Eye (tissue), 1 donor: ENCODE results near the gene ZNF512.
A peak's percentile ranks its signal among the peaks of the same experiment; 100 is the strongest.

Source experiments
- DNase-seq: peaks from one replicate; pipeline ENCODE4 v3.0.0-alpha.2; 2015

ZNF512 gene

GRCh38 chr2:27640722-27641245 is 57.9 kb downstream of the ZNF512 start:
- DNase-seq, result no peak

DNA sequence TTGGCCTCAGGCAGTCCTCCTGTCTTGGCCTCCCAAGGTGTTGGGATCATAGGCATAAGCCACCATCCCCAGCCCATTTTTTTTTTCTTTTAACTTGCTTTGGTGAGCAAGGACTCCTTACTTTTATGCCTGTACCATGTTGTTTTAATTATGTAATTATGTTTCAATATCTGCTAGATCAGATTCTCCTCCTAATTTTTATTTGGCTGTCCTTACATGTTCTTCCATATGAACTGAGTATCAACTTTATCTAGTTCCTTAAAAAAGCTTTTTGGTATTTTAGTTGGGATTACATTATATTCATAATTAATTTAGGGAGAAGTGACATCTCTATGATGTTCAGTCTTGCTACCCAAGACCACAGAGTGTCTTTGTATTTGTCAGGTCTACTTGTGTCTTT is 62.4 kb downstream of the ZNF512 start:
- no peak for DNase-seq

- no peak for DNase-seq
These were observed 64.4 kb downstream of the ZNF512 start for GRCh38 chr2:27647289-27647688.

GRCh38 chr2:27647737-27648136 is 64.9 kb downstream of the ZNF512 start:
- no peak for DNase-seq

DNA sequence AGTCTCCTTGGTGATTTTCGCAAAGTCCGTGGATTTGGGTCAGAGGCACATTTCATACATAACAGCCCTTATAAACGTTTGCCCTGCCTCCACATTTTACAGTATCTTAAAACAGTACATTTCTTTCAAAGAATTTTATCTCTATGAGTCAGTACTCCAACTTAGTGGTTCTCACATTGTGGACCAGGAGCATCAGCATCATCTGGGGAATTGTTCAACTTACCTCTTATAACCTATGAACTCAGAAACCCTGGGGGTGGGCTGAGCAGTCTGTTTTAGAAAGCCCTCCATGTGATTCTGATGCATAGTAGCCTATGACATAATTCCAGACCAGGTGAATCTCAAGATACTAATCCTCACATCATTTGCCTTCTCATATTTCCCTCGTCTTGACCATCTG is 68.2 kb downstream of the ZNF512 start:
- DNase-seq, result no peak

DNA sequence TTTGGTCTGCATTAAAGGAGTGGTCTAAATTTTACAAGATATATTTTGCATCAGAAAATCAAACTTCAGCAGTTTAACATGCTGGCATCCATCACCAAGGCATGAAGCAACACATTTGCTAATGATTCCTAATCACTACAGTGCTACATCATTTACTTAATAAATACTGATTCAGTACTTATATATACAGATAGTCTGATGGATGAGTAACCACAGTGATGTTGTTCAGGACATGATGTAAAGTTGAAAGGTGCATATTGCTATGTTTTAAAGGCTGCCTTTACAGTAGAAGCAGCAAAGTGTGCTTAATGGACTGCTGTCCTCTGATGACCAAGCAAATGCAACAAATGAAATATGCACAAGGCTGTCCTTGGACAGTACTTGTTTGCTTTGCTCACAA is 69.5 kb downstream of the ZNF512 start:
- DNase-seq, result no peak

DNA sequence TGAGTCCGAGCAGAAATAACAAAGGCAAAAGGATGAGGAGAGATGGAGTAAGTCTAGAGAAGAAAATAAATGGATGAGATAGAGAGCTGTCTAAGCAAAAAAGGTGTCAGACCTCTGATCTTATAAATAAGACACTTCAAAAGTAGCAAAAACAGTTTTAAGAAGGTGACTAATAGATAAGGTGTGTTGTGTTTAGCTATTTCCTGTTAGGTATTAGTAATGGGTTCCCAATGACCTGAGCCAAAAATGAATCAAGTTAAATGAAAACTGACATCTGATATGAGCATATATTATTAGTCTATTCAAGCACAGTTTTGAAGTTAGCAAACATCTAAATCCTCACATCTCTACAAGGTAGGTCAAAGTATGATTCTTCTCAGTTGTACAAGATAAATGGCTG is 69.9 kb downstream of the ZNF512 start:
- no peak for DNase-seq

DNA sequence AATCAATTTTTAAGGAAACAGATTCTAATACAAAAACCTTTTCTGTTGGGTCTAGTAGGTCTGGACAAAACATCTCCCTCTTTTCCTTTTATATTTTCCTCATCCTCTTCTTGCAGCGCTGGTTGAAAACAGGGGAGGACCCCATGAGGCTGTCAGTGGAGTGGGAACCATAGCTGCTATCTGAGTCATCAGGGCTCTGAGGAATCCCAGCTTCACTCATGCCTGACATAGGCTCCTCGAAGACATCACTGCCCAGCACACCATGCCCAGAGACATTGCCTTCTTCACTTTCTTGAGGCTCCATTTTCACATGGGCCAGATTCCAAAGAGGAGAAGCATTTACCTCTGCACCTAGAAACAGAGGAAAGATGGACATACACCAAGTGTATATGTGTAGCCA is 70.6 kb downstream of the ZNF512 start:
- DNase-seq, result no peak

- no peak for DNase-seq
These were observed 72.5 kb downstream of the ZNF512 start for GRCh38 chr2:27655155-27655951.

DNA sequence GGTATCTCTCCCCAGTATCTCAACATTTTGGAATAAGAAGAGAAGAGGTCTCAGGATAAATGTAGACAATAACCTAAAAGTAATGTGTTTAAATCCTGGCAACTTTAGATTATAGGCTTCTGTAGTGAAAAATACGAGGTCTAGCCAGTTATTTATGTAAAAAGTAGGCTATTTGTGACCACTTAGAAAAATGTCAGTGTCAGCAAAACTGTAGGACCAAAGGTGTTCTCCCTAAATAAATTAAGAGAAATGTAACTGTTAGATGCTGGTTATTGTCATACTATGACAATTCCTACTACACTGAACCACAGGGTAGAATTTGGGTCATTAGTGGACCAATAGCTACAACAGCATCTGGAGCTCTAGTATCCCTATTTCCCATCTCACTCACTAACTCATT is 78.5 kb downstream of the ZNF512 start:
- no peak for DNase-seq

DNA sequence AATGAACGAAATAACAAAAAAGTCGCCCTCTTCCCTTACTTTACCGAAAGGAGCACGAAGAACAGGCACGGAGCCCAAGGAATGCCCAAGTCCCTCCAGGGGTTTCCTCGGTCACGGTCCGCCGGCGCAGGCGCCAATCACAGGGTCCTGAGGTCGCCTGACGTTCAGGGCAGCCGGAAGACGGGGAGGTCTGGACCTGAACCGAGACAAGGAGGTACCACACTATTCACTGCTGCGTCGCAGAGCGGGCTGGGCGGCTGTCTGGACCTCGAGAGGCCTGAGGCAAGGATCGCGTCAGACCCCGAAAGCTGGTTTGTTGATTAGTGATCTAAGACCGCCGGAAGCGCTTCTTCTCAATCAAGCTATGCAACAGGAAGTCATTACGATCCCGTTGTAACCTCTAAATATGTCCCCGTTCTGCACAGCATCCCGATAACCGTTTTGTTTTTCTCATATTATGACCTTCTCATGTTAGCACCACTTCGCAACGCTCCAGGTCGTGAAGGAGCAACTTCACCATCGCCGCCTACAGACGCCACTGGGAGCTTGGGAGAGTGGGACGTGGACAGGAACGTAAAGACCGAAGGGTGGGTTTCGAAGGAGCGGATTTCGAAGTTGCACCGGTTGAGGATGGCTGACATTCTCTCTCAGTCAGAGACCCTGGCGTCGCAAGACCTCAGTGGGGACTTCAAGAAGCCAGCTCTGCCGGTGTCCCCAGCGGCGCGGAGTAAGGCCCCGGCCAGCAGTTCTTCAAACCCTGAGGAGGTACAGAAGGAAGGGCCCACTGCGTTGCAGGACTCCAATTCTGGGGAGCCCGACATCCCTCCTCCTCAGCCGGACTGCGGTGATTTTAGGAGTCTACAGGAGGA is 80.7 kb downstream of the ZNF512 start, which contains the start of the genes SLC4A1AP and SUPT7L:
Gene SLC4A1AP, plus strand, starts transcription at position 605 of the 869 bp plus-strand sequence. Its CDS starts 26 bp downstream, at position 631.
Gene SUPT7L, minus strand, starts transcription at position 330 of the 869 bp plus-strand sequence. CDS start 1,422 bp downstream, outside the sequence.
- peak; percentile 95 for DNase-seq

DNA sequence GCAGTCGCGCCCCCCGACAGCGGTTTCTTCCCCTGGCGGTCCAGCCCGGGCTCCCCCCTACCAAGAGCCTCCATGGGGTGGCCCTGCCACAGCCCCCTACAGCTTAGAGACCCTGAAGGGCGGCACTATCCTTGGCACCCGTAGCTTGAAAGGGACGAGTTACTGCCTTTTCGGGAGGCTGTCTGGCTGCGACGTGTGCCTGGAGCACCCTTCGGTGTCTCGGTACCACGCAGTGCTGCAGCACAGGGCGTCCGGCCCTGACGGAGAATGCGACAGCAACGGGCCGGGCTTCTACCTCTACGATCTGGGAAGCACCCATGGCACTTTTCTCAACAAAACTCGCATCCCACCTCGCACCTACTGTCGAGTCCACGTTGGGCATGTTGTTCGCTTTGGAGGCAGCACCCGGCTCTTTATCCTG is 81.3 kb downstream of the ZNF512 start:
- no peak for DNase-seq

DNA sequence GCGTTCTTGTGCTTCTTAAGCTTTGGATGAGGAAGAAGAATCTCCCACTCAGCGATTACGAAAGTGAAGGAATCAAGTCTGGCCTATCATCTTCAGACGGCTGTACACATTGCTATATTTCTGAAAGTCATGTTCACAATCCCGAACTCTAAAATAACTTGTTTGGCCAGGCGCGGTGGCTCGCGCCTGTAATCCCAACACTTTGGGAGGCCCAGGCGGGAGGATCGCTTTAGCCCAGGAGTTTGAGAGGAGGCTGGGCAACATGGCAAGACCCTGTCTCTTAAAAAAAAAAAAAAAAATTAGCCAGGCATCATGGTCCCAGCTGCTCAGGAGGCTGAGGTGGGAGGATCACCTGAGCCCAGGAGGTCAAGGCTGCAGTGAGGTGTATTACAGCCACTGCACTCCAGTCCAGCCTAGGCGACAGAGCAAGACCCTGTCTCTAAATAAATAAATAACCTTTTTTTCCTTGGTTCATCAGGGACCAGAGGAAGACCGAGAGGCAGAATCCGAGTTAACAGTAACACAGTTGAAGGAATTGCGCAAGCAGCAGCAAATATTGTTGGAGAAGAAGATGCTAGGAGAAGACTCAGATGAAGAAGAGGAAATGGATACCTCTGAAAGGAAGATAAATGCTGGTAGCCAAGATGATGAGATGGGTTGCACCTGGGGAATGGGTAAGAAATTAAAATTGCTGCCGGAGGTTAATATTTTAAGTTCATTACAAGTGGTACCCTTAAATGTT is 82.0 kb downstream of the ZNF512 start:
- no peak for DNase-seq

DNA sequence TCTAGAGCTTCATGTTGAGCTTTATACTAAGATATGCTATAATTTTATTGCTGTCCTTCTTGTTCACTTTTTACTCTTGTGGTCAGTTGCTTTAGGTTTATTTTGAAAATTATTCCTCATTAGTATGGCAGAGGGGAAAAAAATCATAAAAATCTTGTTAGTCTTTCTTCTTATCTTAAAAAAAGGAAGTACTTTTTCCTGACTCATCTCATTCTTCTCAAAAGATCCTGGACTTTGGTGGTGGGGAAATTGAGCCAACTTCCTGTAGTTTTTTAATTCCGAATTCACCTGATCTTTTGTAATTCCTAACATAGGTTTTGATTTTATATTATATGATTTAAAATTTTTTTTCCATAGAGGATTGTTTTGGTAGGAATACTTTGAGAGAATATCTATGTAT is 84.6 kb downstream of the ZNF512 start:
- no peak for DNase-seq

GRCh38 chr2:27671235-27671634 is 88.4 kb downstream of the ZNF512 start:
- no peak for DNase-seq
